K562 (cell line): ENCODE measurements around the gene FAM174B. TPM values are rescaled to one million over a fixed set of nuclear protein-coding genes. Genes with fewer than 3 reads are reported as not detected.

Experiments
- ELF4 ChIP-seq: fragments of 450-650 bp; formaldehyde crosslinking; IDR thresholded peaks from 2 replicates; pipeline ENCODE4 v1.4.0; 2022; ENCODE audit warnings: missing genetic modification characterization
- FOSL1 ChIP-seq: fragments of 200-800 bp; sonication (Bioruptor generic); conservative IDR thresholded peaks from 2 replicates; pipeline ENCODE4 v1.6.1; 2016; ENCODE audit warnings: missing genetic modification characterization, missing compliant biosample characterization
- SAP30 ChIP-seq: fragments of 200-600 bp; sonication (generic); IDR thresholded peaks from 2 replicates; pipeline ENCODE4 v1.6.1; 2012; ENCODE audit warnings: borderline replicate concordance, low read depth, mild to moderate bottlenecking, moderate library complexity, low read length, control low read depth, inconsistent platforms; ENCODE audit not compliant: insufficient read depth, poor library complexity, severe bottlenecking
- polyA plus RNA-seq, 8 experiments: library from polyadenylated mRNA; depleted of rRNA in 4 of 8; stranded (reverse) in 5 of 8; unstranded in 3 of 8; fragments of >200 nt; fragmentation: Nextera tagmentation in 2 of 8; fragmentation: Illumina TruSeq in 1 of 8; extraction: Ambion mirVana in 2 of 8; extraction: Trizol in 1 of 8; gene quantifications; 2 replicates each; pipeline versions ENCODE4 v1.2.1 to v1.2.3, GENCODE V29; 2011 to 2014; ENCODE audit warnings: inconsistent platforms in 1 of 8, missing spikeins in 1 of 8
- total RNA-seq, 7 experiments: library from RNA; depleted of rRNA in 6 of 7; stranded (reverse); fragments of >200 nt in 6 of 7; fragmentation: Illumina TruSeq in 2 of 7; extraction: Trizol in 2 of 7; gene quantifications; 2 replicates each; pipeline versions ENCODE4 v1.2.1 to v1.2.3, GENCODE V29; 2011 to 2021; ENCODE audit warnings: low replicate concordance in 1 of 7
- TF ChIP-seq, protein P1 (sequence below): fragments of 200-800 bp; sonication (Bioruptor generic); IDR thresholded peaks from 2 replicates; pipeline ENCODE4 v1.6.1; 2016; ENCODE audit warnings: missing genetic modification characterization, missing compliant biosample characterization
- TF ChIP-seq, protein P2 (sequence below): sonication (generic); formaldehyde crosslinking; IDR thresholded peaks from 2 replicates; pipeline ENCODE4 v1.8.0; 2022; ENCODE audit warnings: mild to moderate bottlenecking, low read depth, missing genetic modification reagents

The FAM174B gene
- total and polyA plus RNA-seq, 9 of the 15 experiments (the other 6 are each of a cell fraction or from before 2014, with no cell fraction given): 0.39 to 2.7 (median 1.9) TPM; not detected in 1

DNA sequence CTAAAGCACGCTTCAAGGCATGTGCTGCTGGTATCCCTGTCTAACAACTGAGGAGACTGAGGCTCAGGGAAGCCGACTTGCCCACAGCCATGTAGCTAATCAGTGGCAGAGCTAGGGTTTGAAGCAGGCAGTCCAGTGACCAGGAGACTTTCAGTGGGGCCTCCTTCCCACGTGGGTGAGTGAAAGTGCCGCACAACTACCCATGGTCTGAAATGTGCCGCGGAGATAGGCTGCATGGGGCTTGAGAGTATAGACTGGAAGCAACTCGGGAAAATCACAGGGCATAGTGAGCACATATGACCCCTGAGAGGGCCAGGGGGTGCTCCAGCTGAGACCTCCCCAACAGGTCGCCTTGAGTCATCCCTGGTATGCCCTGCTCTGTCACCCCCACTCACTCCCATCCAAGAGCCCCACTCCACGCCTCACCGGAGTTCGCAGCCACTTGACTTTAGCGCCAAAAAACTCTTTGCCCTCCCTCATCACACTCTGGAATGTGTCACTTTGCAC is 19.1 kb downstream of the FAM174B start (continued):
- TF ChIP-seq, protein P1, sequence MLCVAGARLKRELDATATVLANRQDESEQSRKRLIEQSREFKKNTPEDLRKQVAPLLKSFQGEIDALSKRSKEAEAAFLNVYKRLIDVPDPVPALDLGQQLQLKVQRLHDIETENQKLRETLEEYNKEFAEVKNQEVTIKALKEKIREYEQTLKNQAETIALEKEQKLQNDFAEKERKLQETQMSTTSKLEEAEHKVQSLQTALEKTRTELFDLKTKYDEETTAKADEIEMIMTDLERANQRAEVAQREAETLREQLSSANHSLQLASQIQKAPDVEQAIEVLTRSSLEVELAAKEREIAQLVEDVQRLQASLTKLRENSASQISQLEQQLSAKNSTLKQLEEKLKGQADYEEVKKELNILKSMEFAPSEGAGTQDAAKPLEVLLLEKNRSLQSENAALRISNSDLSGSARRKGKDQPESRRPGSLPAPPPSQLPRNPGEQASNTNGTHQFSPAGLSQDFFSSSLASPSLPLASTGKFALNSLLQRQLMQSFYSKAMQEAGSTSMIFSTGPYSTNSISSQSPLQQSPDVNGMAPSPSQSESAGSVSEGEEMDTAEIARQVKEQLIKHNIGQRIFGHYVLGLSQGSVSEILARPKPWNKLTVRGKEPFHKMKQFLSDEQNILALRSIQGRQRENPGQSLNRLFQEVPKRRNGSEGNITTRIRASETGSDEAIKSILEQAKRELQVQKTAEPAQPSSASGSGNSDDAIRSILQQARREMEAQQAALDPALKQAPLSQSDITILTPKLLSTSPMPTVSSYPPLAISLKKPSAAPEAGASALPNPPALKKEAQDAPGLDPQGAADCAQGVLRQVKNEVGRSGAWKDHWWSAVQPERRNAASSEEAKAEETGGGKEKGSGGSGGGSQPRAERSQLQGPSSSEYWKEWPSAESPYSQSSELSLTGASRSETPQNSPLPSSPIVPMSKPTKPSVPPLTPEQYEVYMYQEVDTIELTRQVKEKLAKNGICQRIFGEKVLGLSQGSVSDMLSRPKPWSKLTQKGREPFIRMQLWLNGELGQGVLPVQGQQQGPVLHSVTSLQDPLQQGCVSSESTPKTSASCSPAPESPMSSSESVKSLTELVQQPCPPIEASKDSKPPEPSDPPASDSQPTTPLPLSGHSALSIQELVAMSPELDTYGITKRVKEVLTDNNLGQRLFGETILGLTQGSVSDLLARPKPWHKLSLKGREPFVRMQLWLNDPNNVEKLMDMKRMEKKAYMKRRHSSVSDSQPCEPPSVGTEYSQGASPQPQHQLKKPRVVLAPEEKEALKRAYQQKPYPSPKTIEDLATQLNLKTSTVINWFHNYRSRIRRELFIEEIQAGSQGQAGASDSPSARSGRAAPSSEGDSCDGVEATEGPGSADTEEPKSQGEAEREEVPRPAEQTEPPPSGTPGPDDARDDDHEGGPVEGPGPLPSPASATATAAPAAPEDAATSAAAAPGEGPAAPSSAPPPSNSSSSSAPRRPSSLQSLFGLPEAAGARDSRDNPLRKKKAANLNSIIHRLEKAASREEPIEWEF (CRISPR knock-in tag): no peak
- no peak for TF ChIP-seq FOSL1 (tag)
- TF ChIP-seq, protein P2, sequence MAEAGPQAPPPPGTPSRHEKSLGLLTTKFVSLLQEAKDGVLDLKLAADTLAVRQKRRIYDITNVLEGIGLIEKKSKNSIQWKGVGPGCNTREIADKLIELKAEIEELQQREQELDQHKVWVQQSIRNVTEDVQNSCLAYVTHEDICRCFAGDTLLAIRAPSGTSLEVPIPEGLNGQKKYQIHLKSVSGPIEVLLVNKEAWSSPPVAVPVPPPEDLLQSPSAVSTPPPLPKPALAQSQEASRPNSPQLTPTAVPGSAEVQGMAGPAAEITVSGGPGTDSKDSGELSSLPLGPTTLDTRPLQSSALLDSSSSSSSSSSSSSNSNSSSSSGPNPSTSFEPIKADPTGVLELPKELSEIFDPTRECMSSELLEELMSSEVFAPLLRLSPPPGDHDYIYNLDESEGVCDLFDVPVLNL (CRISPR knock-in tag): no peak
- TF ChIP-seq ELF4: no peak
- TF ChIP-seq SAP30: no peak
